HAP-1 (cell line): ENCODE measurements around the gene EHF.

ENCODE experiments used
- DNase-seq, 2 experiments: peaks; one replicate each; pipeline ENCODE4 v3.0.0-alpha.2; 2016 to 2020; ENCODE audit warnings: low spot score in 2 of 2
- H3K27me3 ChIP-seq: fragments of 250-450 bp; sonication (Bioruptor Pico); 2 replicates; pipeline ENCODE4 v1.5.1; 2020; ENCODE audit warnings: low read depth, mild to moderate bottlenecking, moderate library complexity
- H3K36me3 ChIP-seq: fragments of 250-450 bp; sonication (Bioruptor Pico); replicated peaks from 2 replicates; pipeline ENCODE4 v1.5.1; 2020; ENCODE audit warnings: mild to moderate bottlenecking
- H3K4me1 ChIP-seq: fragments of 250-450 bp; sonication (Bioruptor Pico); 2 replicates; pipeline ENCODE4 v1.5.1; 2020; ENCODE audit warnings: mild to moderate bottlenecking
- H3K4me3 ChIP-seq: fragments of 250-450 bp; sonication (Bioruptor Pico); 2 replicates; pipeline ENCODE4 v1.5.1; 2020; ENCODE audit warnings: mild to moderate bottlenecking, moderate library complexity
- H3K9me3 ChIP-seq: fragments of 250-450 bp; sonication (Bioruptor Pico); 2 replicates; pipeline ENCODE4 v1.5.1; 2020; ENCODE audit warnings: mild to moderate bottlenecking, moderate library complexity
- in situ Hi-C: fragments of 300-500 bp; cut with MboI; formaldehyde crosslinking; loops from 3 replicates; pipeline ENCODE4 v1.14.3; 2020; ENCODE audit warnings: low sequenced_read_pairs, inconsistent platforms, mixed read lengths

The EHF gene

GRCh38 chr11:34659096-34659733, 38.3 kb downstream of the EHF start:
- no peak overlapping the region for H3K4me3 ChIP-seq
- in situ Hi-C loops = no loop called here
- no peak for DNase-seq
- peaks cover 47% of the 10 kb centered on the region for H3K4me1 ChIP-seq
- no peaks in the 10 kb centered on the region for H3K36me3 ChIP-seq
- no peaks in the 10 kb centered on the region for H3K27me3 ChIP-seq
- H3K9me3 ChIP-seq = no peaks in the 10 kb centered on the region

GRCh38 chr11:34665077-34665835, 44.4 kb downstream of the EHF start:
- in situ Hi-C loops = no loop called here
- Histone ChIP-seq H3K4me1 (peaks cover 5% of the 10 kb centered on the region; the same call in 1 of the 2 replicates), H3K36me3 (no peaks in the 10 kb centered on the region), H3K4me3 (no peak overlapping the region), H3K9me3 (no peaks in the 10 kb centered on the region), H3K27me3 (no peaks in the 10 kb centered on the region)
- no peak for DNase-seq

DNA sequence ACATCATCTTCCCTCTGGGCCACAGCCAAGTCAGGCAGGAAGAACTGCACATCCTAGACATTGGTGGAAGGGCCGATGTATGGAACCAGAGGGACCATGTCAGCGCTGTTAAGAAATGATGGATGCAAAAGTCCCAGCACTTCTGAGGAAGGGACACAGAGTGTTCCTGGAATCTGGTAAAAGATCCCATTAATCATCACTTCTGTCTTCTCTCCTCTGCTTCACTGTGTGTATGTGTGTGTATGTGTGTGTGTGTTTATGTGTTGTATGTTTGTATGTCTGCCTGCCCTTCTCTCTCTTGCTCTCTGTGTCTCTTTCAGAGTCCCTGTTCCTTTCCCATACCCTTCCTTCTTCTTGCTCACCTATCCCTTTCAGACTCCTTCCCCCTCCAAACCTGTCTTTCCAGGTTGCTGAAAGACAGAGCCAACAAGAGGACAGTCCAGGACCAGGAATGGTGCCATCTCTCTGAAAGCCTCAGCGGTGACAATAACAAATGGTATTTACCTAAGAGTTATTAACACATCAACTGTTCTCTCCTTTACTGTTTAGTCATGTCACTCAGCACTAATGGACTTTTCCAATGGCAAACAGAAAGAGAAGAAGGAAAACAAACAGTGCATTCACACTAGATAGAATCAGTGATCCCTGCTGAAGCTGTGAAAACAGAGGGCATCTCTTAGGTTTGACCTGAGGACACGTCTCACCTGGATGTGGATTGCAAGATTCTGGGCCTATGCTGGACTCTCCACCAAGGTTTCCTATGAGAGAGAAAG, 47.1 kb downstream of the EHF start:
- in situ Hi-C loops = no loop called here
- Histone ChIP-seq H3K4me3 (no peak overlapping the region), H3K27me3 (no peaks in the 10 kb centered on the region), H3K4me1 (0 out of 2 replicates have a peak, but pooled peaks cover 3% of the 10 kb centered on the region), H3K36me3 (no peaks in the 10 kb centered on the region), H3K9me3 (no peaks in the 10 kb centered on the region)
- no peak for DNase-seq

- H3K27me3 ChIP-seq = no peaks in the 10 kb centered on the region
- in situ Hi-C loops = no loop called here
- no peaks in the 10 kb centered on the region for H3K36me3 ChIP-seq
- 0 out of 2 replicates have a peak, but pooled peaks cover 3% of the 10 kb centered on the region for H3K4me1 ChIP-seq
- no peaks in the 10 kb centered on the region for H3K9me3 ChIP-seq
- H3K4me3 ChIP-seq = no peak overlapping the region
- no peak for DNase-seq
These were observed 47.7 kb downstream of the EHF start for GRCh38 chr11:34668583-34669053.

DNA sequence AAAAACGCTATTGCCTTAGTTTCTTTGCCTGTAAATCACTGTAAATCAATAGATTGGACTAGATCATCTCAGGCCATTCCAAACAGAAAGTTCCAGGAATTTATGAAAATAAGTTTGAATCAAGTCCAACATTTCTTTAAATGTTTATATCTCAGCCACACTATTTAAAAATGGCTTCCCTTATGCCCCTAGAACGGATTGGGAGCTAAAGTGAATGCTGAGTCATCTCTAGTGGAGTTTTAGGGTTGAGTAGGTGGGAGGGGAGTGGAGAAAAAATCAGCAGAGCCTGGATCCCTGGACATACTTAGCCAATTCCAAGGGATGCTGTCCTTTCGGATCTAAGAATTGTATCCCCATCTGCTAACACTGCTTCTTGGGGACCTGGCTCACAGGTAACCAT, 48.6 kb downstream of the EHF start:
- H3K4me3 ChIP-seq = no peak overlapping the region
- no peaks in the 10 kb centered on the region for H3K9me3 ChIP-seq
- no peaks in the 10 kb centered on the region for H3K36me3 ChIP-seq
- no peaks in the 10 kb centered on the region for H3K27me3 ChIP-seq
- DNase-seq = no peak
- 0 out of 2 replicates have a peak, but pooled peaks cover 3% of the 10 kb centered on the region for H3K4me1 ChIP-seq
- in situ Hi-C loops = no loop called here

- DNase-seq = no peak
- Histone ChIP-seq H3K4me1 (peaks cover 15% of the 10 kb centered on the region), H3K27me3 (no peaks in the 10 kb centered on the region), H3K36me3 (no peaks in the 10 kb centered on the region), H3K4me3 (no peak overlapping the region), H3K9me3 (no peaks in the 10 kb centered on the region)
- in situ Hi-C loops = no loop called here
These were observed 50.2 kb downstream of the EHF start for GRCh38 chr11:34671117-34671516.

- no peak overlapping the region for H3K4me3 ChIP-seq
- DNase-seq = no peak
- peaks cover 15% of the 10 kb centered on the region for H3K4me1 ChIP-seq
- no peaks in the 10 kb centered on the region for H3K36me3 ChIP-seq
- no peaks in the 10 kb centered on the region for H3K27me3 ChIP-seq
- in situ Hi-C loops = no loop called here
- no peaks in the 10 kb centered on the region for H3K9me3 ChIP-seq
These were observed 51.1 kb downstream of the EHF start for GRCh38 chr11:34671946-34672345.

DNA sequence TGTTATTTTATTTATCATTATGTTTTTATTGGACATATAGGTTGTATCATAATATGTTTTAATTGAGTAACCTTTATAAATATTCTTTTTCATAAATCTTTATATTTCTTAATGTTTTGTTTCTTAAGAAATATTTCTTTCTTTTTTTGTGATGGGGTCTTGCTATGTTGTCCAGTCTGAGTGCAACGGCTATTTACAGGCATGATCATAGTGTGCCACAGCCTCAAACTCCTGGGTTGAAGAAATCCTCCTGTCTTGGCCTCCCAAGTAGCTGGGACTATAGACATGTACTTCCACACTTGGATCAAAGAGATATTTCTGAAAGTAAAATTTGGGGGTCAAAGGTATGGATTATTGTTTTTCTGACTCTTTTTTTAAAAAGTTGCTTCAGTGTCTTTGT, 53.1 kb downstream of the EHF start:
- in situ Hi-C loops = no loop called here
- Histone ChIP-seq H3K4me1 (peaks cover 15% of the 10 kb centered on the region), H3K4me3 (no peak overlapping the region), H3K27me3 (no peaks in the 10 kb centered on the region), H3K9me3 (no peaks in the 10 kb centered on the region), H3K36me3 (no peaks in the 10 kb centered on the region)
- DNase-seq = no peak

DNA sequence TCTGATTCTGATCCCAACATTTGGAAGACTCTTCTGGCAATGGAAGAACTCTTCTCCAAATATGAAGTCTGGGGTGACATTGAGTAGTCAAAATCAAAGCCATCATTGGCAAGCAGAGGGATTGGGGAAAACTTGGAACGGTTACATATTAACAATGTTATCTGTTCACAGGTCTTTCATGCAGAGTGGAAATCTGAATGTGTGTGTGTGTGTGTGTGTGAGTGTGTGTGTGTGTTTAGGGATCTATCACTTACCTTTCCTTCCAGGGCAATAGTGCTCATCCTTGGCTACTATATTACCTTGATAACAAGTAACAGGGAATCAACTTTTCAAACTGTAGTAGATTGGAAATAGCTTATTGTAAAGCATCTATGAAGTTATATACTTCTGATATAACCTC, 55.3 kb downstream of the EHF start:
- Histone ChIP-seq H3K4me1 (peaks cover 15% of the 10 kb centered on the region), H3K4me3 (no peak overlapping the region), H3K27me3 (no peaks in the 10 kb centered on the region), H3K9me3 (no peaks in the 10 kb centered on the region), H3K36me3 (no peaks in the 10 kb centered on the region)
- DNase-seq = no peak
- in situ Hi-C loops = no loop called here

GRCh38 chr11:34679681-34680080, 58.8 kb downstream of the EHF start:
- Histone ChIP-seq H3K36me3 (no peaks in the 10 kb centered on the region), H3K27me3 (no peaks in the 10 kb centered on the region), H3K4me1 (peaks cover 21% of the 10 kb centered on the region), H3K4me3 (no peak overlapping the region), H3K9me3 (no peaks in the 10 kb centered on the region)
- no peak for DNase-seq
- in situ Hi-C loops = no loop called here

DNA sequence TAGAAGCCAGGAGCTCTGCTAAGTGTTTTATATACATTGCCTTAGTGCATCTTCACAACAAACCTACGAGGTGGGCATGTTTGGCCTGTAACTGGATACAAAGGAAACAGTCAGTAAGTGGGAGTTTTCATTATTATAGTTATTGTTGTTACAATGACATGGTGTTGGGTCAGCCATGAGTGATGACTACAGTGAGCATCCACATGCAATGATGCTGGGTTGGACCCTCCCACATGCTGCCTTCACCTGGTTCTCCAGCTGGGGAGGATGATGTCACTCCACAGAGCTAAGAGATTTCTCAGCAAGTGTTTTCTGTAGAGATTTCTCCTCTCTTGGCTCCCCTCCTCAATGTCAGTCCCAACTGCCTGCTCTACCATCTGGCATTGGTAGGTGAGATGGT, 59.3 kb downstream of the EHF start:
- DNase-seq = no peak
- Histone ChIP-seq H3K36me3 (no peaks in the 10 kb centered on the region), H3K4me3 (no peak overlapping the region), H3K27me3 (no peaks in the 10 kb centered on the region), H3K9me3 (no peaks in the 10 kb centered on the region), H3K4me1 (peaks cover 16% of the 10 kb centered on the region)
- in situ Hi-C loops = no loop called here

GRCh38 chr11:34680918-34681586, 60.2 kb downstream of the EHF start:
- Histone ChIP-seq H3K4me3 (no peak overlapping the region), H3K4me1 (peaks cover 10% of the 10 kb centered on the region), H3K27me3 (no peaks in the 10 kb centered on the region), H3K36me3 (no peaks in the 10 kb centered on the region), H3K9me3 (no peaks in the 10 kb centered on the region)
- no peak for DNase-seq
- in situ Hi-C loops = no loop called here

DNA sequence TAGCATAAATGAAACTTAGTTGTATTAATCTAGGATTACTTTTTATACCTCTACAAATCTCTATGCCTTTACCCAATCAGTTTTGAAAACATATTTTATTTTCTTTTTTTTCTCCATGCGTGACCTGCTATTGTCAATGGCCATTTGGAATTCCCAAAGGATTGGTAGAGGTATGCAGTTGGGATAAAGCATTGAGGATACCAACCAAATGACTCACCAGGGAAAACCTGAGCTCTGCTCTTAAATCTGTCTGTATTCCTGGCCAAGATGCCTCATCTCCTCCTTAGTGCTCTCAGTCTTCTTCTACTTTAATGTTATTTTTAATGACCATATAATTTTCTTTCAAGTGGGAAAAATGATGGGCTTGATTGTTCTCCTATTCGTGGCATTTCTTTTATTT, 61.9 kb downstream of the EHF start:
- H3K27me3 ChIP-seq = no peaks in the 10 kb centered on the region
- in situ Hi-C loops = no loop called here
- no peaks in the 10 kb centered on the region for H3K9me3 ChIP-seq
- DNase-seq = no peak
- no peak overlapping the region for H3K4me3 ChIP-seq
- H3K4me1 ChIP-seq = peaks cover 10% of the 10 kb centered on the region
- H3K36me3 ChIP-seq = no peaks in the 10 kb centered on the region
